GM19372 (cell line): Measurements from ENCODE around the gene TBXA2R.
"Not testable (repeated sequence)": the region's sequence is repeated elsewhere in the genome, so short reads cannot be mapped to it uniquely, and the experiment has no call there.

Experiments
- ATAC-seq: cut with Tn5 transposase; IDR thresholded peaks from one replicate; pipeline ENCODE4 v1.9.1; 2021; ENCODE audit warnings: mild to moderate bottlenecking, low read depth, moderate library complexity; ENCODE audit not compliant: unreplicated experiment

TBXA2R gene

GRCh38 chr19:3641515-3642269, 35.0 kb upstream of the TBXA2R start:
- no peak for ATAC-seq

GRCh38 chr19:3639479-3639878, 32.8 kb upstream of the TBXA2R start:
- no peak for ATAC-seq

- no peak for ATAC-seq
These were observed 31.8 kb upstream of the TBXA2R start for GRCh38 chr19:3638208-3639193.

GRCh38 chr19:3637621-3638020, 30.9 kb upstream of the TBXA2R start:
- ATAC-seq = no peak

GRCh38 chr19:3636962-3637361, 30.3 kb upstream of the TBXA2R start:
- no peak for ATAC-seq

- ATAC-seq = no peak
These were observed 29.8 kb upstream of the TBXA2R start for GRCh38 chr19:3636506-3636905.

GRCh38 chr19:3634496-3635045, 27.9 kb upstream of the TBXA2R start:
- no peak for ATAC-seq

- ATAC-seq = no peak
These were observed 26.9 kb upstream of the TBXA2R start for GRCh38 chr19:3633559-3633988.

GRCh38 chr19:3632739-3633558, 26.3 kb upstream of the TBXA2R start:
- ATAC-seq = no peak

GRCh38 chr19:3632098-3632497, 25.4 kb upstream of the TBXA2R start:
- ATAC-seq = no peak

- no peak for ATAC-seq
These were observed 24.6 kb upstream of the TBXA2R start for GRCh38 chr19:3631053-3631861.

GRCh38 chr19:3628766-3629165, 22.1 kb upstream of the TBXA2R start:
- not testable (repeated sequence) for ATAC-seq

- ATAC-seq = no peak
These were observed 20.7 kb upstream of the TBXA2R start for GRCh38 chr19:3627351-3627723.

GRCh38 chr19:3626473-3627350, 20.0 kb upstream of the TBXA2R start, which contains the start of gene CACTIN:
CACTIN (minus strand) TSS chr19:3626790; CDS start chr19:3626762, 28 bp downstream.
- peak; percentile 78 for ATAC-seq

GRCh38 chr19:3625996-3626472, 19.4 kb upstream of the TBXA2R start:
- ATAC-seq = peak; percentile 6

- no peak for ATAC-seq
These were observed 17.0 kb upstream of the TBXA2R start for GRCh38 chr19:3623716-3624115.

GRCh38 chr19:3622224-3622623, 15.5 kb upstream of the TBXA2R start:
- ATAC-seq = no peak

GRCh38 chr19:3621689-3622088, 15.0 kb upstream of the TBXA2R start:
- no peak for ATAC-seq
